HCT116 (cell line): ENCODE data around the gene TPO. TPM values are rescaled to one million over a fixed set of nuclear protein-coding genes. Genes with fewer than 3 reads are reported as not detected.

Experiments
- ATAC-seq: fragments of 200-7000 bp; cut with Tn5 transposase; 2 replicates; pipeline ENCODE4 v1.9.1; 2020; ENCODE audit warnings: mild to moderate bottlenecking, moderate library complexity
- BruUV-seq: library from RNA; stranded (reverse); fragments of 400-500 nt; replicated peaks from 2 replicates; lab custom pipeline; 2021; lab: Mats Ljungman, UMichigan
- CTCF ChIA-PET: fragments of 300-600 bp; sonication (Branson Sonifier 250); formaldehyde crosslinking; loops from one replicate; lab custom pipeline; 2021; ENCODE audit warnings: antibody characterized with exemption; lab: Charles Lee
- POLR2A ChIA-PET: fragments of 300-600, 350-600 bp; sonication (Branson Sonifier 250); formaldehyde crosslinking; loops from one replicate; lab custom pipeline; 2021; ENCODE audit warnings: antibody characterized with exemption; lab: Charles Lee
- RAD21 ChIA-PET, 2 experiments: fragments of 300-600 bp; sonication (Branson Sonifier 250); formaldehyde crosslinking; loops; one replicate each; lab custom pipeline; 2023; ENCODE audit warnings: low total read pairs in 2 of 2; ENCODE audit not compliant: uncharacterized antibody in 2 of 2, unreplicated experiment in 2 of 2, low non-redundant PET in 1 of 2; lab: Charles Lee
- DNase-seq: peaks from one replicate; pipeline ENCODE4 v3.0.0-alpha.2; 2010; ENCODE audit warnings: low read depth, low spot score
- H2AFZ ChIP-seq: fragments of 200-600 bp; shearing (Covaris generic), sonication (generic); 2 replicates; pipeline ENCODE4 v1.6.1; 2017; ENCODE audit warnings: low read depth, mixed run types, mixed read lengths, antibody characterized with exemption, low read length; ENCODE audit not compliant: poor library complexity, severe bottlenecking
- H3K27ac ChIP-seq: 2 replicates; pipeline ENCODE4 v1.5.1; 2012; ENCODE audit warnings: low read depth, low read length
- H3K27me3 ChIP-seq: fragments of 200-600 bp; sonication (generic); 2 replicates; pipeline ENCODE4 v1.6.1; 2016; ENCODE audit warnings: mixed run types, low read length, mixed read lengths; ENCODE audit not compliant: insufficient read depth
- H3K36me3 ChIP-seq, 2 experiments: fragments of 200-500 bp in 1 of 2; fragments of 200-600 bp in 1 of 2; sonication (Bioruptor generic) in 1 of 2; sonication (generic) in 1 of 2; 2 replicates each; pipeline versions ENCODE4 v1.5.1 to v1.6.1; 2014 to 2016; ENCODE audit warnings: low read length in 2 of 2, inconsistent platforms in 1 of 2, mixed read lengths in 1 of 2, mixed run types in 1 of 2; ENCODE audit not compliant: insufficient read depth in 2 of 2, control insufficient read depth in 1 of 2
- H3K4me1 ChIP-seq, 2 experiments: fragments of 200-600 bp in 1 of 2; sonication (generic) in 1 of 2; 2 replicates each; pipeline versions ENCODE4 v1.5.1 to v1.6.1; 2012 to 2017; ENCODE audit warnings: low read length in 2 of 2, inconsistent platforms in 1 of 2, mild to moderate bottlenecking in 1 of 2, mixed read lengths in 1 of 2, mixed run types in 1 of 2, moderate library complexity in 1 of 2; ENCODE audit not compliant: insufficient read depth in 2 of 2, control insufficient read depth in 1 of 2
- H3K4me2 ChIP-seq: fragments of 200-600 bp; sonication (generic); 2 replicates; pipeline ENCODE4 v1.6.1; 2017; ENCODE audit warnings: mixed run types, low read length, mixed read lengths
- H3K4me3 ChIP-seq, 2 experiments: fragments of 200-600 bp in 1 of 2; sonication (generic) in 1 of 2; replicated peaks in 1 of 2; 2 replicates each; pipeline ENCODE4 v1.5.1; 2011 to 2016; ENCODE audit warnings: low read length in 2 of 2, control low read depth in 1 of 2, low read depth in 1 of 2, mild to moderate bottlenecking in 1 of 2, mixed read lengths in 1 of 2, mixed run types in 1 of 2
- H3K79me2 ChIP-seq: fragments of 200-600 bp; sonication (generic); 2 replicates; pipeline ENCODE4 v1.6.1; 2017; ENCODE audit warnings: mild to moderate bottlenecking, mixed run types, low read length, moderate library complexity, mixed read lengths; ENCODE audit not compliant: insufficient read depth
- H3K9ac ChIP-seq: fragments of 200-600 bp; sonication (generic); 2 replicates; pipeline ENCODE4 v1.6.1; 2016; ENCODE audit warnings: low read length, mixed read lengths
- H3K9me2 ChIP-seq: fragments of 200-600 bp; sonication (generic), shearing (Covaris generic); 2 replicates; pipeline ENCODE4 v1.6.1; 2017; ENCODE audit warnings: mixed run types, mild to moderate bottlenecking, moderate library complexity; ENCODE audit not compliant: insufficient read depth
- H3K9me3 ChIP-seq, 2 experiments: fragments of 200-500 bp in 1 of 2; fragments of 200-600 bp in 1 of 2; sonication (Bioruptor generic) in 1 of 2; sonication (generic) in 1 of 2; 2 replicates each; pipeline ENCODE4 v1.6.1; 2014 to 2017; ENCODE audit warnings: low read length in 2 of 2, mixed read lengths in 2 of 2, inconsistent platforms in 1 of 2, low read depth in 1 of 2, mild to moderate bottlenecking in 1 of 2, mixed run types in 1 of 2, moderate library complexity in 1 of 2; ENCODE audit not compliant: control insufficient read depth in 1 of 2, insufficient read depth in 1 of 2
- H4K20me1 ChIP-seq: fragments of 200-600 bp; sonication (generic), shearing (Covaris generic); 2 replicates; pipeline ENCODE4 v1.6.1; 2017; ENCODE audit warnings: mixed run types, mild to moderate bottlenecking, moderate library complexity; ENCODE audit not compliant: insufficient read depth
- CEBPB ChIP-seq: IDR thresholded peaks from 2 replicates; pipeline ENCODE4 v1.6.1; 2012; ENCODE audit warnings: low read depth
- FOSL1 ChIP-seq: IDR thresholded peaks from 2 replicates; pipeline ENCODE4 v1.6.1; 2012; ENCODE audit warnings: low read depth
- RAD21 ChIP-seq: IDR thresholded peaks from 2 replicates; pipeline ENCODE4 v1.6.1; 2012; ENCODE audit warnings: low read depth, mild to moderate bottlenecking
- SIN3A ChIP-seq: IDR thresholded peaks from 2 replicates; pipeline ENCODE4 v1.6.1; 2012; ENCODE audit warnings: low read depth
- SP1 ChIP-seq: IDR thresholded peaks from 2 replicates; pipeline ENCODE4 v1.6.1; 2012; ENCODE audit warnings: low read depth
- YY1 ChIP-seq: IDR thresholded peaks from 2 replicates; pipeline ENCODE4 v1.6.1; 2011; ENCODE audit warnings: low read length, low read depth, moderate library complexity, mild to moderate bottlenecking; ENCODE audit not compliant: insufficient replicate concordance; ENCODE audit errors: extremely low read depth
- ZFX ChIP-seq: fragments of 450-650 bp; IDR thresholded peaks from 2 replicates; pipeline ENCODE4 v1.6.1; 2017
- intact Hi-C: fragments of 100-400 bp; cut with micrococcal nuclease; formaldehyde crosslinking; loops from 2 replicates; pipeline ENCODE4 v1.10.0; 2022
- total RNA-seq: library from RNA; stranded (reverse); gene quantifications from one replicate; pipeline ENCODE4 v1.2.1, GENCODE V29; 2021; ENCODE audit not compliant: unreplicated experiment
- TF ChIP-seq, protein P1 (sequence below): IDR thresholded peaks from 2 replicates; pipeline ENCODE4 v1.6.1; 2012
- TF ChIP-seq, protein P2 (sequence below): IDR thresholded peaks from 2 replicates; pipeline ENCODE4 v1.6.1; 2012

Gene TPO
- total RNA-seq, 1 experiment from 2014 or later, result not detected

DNA sequence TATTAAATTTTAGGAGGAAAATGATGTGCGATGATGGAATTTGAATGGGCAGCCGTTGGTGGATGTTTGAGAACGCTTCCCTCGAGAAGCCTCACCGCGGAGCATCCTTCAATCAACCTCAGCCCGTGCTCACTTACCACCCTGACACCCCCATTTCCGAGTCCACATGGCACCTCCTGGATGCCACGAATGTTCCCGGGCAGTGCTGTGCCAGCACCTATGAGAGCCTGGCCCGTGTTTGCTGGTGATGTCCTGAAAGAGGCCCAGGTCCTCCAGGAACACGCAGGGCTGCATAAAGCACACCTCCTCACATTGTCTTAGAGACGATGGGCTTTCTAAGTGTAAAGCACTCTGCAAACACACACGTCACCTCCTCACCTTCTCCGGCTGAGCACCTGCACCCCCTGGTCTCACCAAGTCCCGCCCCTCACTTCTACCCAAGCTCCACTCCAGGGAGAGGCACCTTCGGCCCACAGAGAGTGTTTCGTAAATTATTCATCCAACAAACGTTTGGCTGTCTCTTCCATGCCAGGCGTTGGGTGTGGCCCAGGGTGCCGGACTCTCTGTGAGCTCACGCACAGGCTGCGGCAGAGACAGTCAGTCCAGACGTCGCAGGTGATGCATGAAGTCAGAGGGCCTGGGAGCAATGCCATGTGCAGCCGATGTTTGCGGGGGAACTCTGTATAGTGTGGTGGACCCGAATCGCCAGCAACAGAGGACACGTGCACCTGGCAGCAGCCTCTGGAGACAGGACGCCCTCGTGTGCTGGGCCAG, 150.0 kb downstream of the TPO start:
- TF ChIP-seq, protein P1, sequence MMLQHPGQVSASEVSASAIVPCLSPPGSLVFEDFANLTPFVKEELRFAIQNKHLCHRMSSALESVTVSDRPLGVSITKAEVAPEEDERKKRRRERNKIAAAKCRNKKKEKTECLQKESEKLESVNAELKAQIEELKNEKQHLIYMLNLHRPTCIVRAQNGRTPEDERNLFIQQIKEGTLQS, result no peak
- no peak for TF ChIP-seq ZFX
- TF ChIP-seq, protein P2, sequence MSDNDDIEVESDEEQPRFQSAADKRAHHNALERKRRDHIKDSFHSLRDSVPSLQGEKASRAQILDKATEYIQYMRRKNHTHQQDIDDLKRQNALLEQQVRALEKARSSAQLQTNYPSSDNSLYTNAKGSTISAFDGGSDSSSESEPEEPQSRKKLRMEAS, result no peak
- no peak for TF ChIP-seq SP1
- TF ChIP-seq RAD21, result no peak
- TF ChIP-seq SIN3A, result no peak
- TF ChIP-seq YY1, result no peak
- TF ChIP-seq FOSL1, result no peak
- no peak for TF ChIP-seq CEBPB
- Histone ChIP-seq H3K9me3 (no peaks in the 10 kb centered on the region), H3K27me3 (peaks cover 3% of the 10 kb centered on the region; the same call in 1 of the 2 replicates), H3K4me2 (no peak overlapping the region), H2AFZ (no peak overlapping the region), H3K9ac (no peak overlapping the region), H3K36me3 (no peaks in the 10 kb centered on the region), H3K27ac (no peak overlapping the region), H4K20me1 (no peaks in the 10 kb centered on the region), H3K4me3 (no peak overlapping the region), H3K79me2 (no peaks in the 10 kb centered on the region), H3K4me1 (no peaks in the 10 kb centered on the region), H3K9me2 (no peaks in the 10 kb centered on the region)
- intact Hi-C loops, result no loop called here
- no peak for DNase-seq
- ChIA-PET RAD21 (no interaction called here), CTCF (no interaction called here), POLR2A (no interaction called here)
- no TSS peak for BruUV-seq
- no peak for ATAC-seq
